ENCODE results near the gene GRID1.

The GRID1 gene

DNA sequence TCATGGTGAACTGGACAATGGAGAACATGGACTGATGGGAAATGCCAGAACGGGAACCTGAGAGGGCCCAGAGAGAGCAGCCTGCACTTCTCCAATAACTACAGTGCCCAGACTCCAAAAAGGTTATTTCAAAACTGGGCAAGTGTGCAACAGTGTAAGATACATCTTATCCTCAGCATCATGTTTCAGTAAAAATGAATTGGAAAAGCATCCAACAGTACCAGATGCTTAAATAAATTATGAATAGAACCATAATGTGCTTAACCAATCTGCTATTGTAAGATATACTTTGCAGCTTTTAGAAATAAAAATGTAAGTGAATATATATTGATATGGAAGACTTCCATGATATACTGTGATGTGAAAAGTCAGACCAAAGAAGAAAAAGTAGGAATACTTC, 303.3 kb downstream of the GRID1 start:
- DNase-seq (ENCODE audit: low read depth): no peak

- no peak for DNase-seq (ENCODE audit: low read depth)
These were observed 303.9 kb downstream of the GRID1 start for GRCh38 chr10:86062647-86063145.

DNA sequence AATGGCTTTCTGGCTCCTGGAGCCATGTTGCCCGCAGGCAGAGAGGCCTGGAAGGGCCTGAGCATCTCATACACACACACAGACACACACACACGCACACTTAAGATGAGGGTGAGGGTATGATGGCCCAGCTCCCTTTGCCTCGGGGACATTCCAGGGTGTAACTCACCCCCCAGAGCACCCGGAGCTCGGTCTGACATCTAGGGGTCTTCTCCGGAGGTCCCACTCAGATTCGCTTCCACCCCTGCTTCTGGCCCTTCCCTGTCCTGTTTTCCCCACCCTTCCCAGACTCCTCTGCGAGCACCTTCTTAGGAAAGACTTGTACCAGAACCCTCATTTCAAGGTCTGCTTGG, 304.4 kb downstream of the GRID1 start:
- no peak for DNase-seq (ENCODE audit: low read depth)

DNA sequence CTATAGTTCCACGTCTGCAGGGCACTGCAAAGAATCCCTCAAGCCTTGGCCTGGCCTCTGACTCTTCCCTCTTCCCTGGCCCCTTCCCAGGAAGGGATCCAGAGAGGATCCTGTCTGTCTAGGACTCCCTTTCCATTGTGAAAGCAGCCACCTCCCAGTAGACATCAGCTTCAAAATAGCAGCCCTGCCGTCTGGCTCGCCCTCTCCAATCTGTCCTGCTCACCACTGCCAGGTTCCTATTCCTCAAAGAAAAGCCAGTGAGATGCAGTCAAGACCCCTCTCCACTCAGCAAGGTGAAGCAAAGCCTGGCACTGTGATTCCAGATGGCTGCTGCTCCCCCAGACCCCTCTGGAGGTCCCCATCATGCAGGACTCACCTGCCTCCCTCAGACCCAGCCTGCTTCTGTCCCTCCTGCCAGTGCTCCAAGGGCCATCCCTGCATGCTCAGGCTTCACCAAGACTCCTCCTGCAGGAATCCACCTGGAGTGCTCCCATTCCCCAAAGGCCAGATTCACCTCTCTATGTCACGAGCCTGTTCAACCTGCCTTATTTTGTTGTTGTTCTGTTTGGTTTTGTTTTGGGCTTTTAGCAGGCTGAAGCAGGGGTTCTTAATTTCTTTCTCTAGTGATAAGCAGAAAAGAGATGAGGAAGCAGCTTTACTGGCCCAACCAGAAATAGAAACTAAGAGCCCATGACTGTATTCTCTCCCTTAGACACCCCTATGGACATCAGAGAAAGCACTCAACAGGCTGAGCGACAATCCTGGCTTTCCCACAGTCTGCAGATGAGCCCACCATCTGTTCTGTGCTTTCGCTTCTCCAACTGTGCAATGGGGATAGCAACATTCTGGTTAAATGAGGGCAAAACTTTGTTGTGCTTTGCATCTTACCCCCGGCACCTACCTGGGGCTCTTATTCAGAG, 305.1 kb downstream of the GRID1 start:
- DNase-seq (ENCODE audit: low read depth): no peak

DNA sequence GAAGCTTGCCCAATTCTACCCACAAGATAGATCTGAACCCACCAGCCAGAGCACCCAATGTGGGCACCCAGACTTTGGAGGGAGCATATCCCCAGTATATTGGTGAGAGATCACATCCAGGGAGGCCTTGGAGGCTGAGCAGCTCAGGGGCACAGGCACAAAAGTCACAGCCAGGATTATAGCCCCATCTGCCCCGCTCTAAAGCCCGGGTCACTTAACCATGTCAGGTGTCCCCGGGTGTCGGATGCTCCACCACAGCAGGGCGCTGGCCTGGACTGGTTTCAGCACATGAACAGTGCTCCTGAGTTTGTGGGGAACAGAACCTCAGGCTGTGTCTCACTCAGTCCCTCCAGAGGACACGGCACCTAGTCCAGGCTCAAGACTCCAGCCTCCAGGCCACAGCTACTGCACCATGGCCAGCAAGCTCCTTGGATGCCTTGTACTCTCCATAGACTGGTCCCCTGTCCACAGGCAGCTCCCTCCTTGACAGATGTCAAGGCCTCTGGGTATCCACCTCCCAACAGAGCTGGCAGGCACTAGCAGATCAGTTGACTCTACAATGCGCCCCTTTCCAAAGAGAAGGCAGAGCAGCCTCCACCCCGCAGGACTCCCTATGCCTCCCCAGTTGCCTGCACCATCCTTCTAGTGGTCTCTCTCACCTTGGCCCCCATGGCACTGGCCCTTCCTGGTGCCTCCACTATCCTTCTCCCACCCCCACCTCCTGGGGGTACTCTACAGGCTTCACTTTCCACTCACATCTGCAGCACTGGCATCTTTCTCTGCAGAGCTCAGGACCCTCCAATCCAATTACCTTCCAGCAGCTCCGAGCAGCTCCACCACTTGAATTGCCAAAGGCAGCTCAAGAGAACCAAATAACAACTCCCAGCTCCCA, 306.0 kb downstream of the GRID1 start:
- DNase-seq (ENCODE audit: low read depth): no peak

- no peak for DNase-seq (ENCODE audit: low read depth)
These were observed 306.7 kb downstream of the GRID1 start for GRCh38 chr10:86059892-86060291.

GRCh38 chr10:86058964-86059363, 307.6 kb downstream of the GRID1 start:
- DNase-seq (ENCODE audit: low read depth): no peak

DNA sequence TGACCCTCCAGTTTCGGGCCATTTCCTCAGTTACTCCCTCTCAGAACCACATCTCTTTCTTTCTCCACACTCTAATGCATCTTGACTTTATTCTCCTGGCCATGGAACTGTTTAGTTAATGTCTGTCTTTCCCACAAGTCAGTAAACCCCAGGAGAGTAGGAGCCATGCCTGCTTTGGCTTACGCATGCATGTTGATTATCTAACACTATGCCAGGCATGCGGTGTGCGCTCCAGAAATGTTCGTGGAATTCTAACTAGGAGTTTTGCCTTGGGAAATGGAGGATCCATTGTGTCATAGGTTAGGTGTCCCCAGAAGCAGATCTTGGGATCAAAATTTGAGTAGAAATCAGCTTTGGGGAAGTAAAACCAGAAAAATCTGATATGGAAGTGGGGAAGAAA, 308.9 kb downstream of the GRID1 start:
- no peak for DNase-seq (ENCODE audit: low read depth)

DNA sequence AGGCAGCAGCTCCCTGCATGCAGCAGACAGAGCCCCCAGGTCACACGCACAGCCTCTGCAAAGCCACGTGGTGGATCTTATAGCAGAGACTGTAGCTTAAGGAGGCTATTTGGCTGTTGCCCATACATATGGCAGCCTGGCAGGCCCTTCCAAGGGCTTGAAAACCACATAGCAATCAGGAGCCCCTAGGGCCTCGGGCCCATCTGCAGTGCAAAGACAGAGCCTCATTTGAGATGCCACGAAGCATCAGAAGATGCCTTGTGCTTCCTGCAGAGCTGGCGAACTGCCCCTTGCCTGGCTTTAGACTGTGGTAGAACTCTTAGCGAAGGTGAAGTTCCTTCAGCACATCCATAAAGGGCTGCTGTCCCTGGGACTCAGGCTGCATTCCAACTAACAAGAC, 309.9 kb downstream of the GRID1 start:
- no peak for DNase-seq (ENCODE audit: low read depth)

- no peak for DNase-seq (ENCODE audit: low read depth)
These were observed 310.7 kb downstream of the GRID1 start for GRCh38 chr10:86055928-86056327.

DNA sequence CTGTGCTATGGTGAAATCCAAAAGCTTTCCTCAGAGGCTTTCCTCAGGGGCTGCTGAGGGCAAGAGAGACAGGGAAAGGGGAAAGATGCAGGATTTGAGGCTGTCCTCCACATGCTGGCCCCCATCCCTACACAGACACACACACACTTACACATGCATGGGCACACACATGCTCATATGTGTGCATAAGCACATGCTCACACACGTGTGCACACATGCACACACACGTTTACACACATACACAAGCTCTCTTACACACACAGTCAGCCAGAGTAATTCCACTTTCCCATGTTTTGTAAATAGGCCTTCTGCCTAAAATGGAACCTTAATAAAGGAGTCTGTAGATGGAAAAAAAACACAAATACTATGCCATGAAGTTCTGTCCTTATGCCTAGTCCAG, 312.9 kb downstream of the GRID1 start:
- no peak for DNase-seq (ENCODE audit: low read depth)

DNA sequence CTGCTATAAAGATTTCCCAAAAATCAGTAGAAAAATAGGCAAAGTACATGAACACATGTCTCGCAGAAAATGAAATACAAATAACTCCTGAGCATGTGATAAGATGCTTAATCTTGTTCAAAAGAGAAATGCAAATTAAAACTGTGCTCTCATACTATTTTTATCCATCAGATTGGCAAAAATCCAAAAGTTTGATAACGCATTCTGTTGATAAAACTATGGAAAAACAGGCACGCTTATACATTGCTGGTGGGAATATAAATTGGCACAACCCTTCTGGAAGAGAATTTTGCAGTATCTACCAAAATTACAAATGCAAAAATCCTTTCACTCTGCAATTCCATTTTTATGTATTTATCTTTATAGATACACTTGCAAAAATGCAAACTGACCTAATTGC, 315.0 kb downstream of the GRID1 start:
- DNase-seq (ENCODE audit: low read depth): no peak

GRCh38 chr10:86049442-86049841, 317.2 kb downstream of the GRID1 start:
- DNase-seq (ENCODE audit: low read depth): no peak

DNA sequence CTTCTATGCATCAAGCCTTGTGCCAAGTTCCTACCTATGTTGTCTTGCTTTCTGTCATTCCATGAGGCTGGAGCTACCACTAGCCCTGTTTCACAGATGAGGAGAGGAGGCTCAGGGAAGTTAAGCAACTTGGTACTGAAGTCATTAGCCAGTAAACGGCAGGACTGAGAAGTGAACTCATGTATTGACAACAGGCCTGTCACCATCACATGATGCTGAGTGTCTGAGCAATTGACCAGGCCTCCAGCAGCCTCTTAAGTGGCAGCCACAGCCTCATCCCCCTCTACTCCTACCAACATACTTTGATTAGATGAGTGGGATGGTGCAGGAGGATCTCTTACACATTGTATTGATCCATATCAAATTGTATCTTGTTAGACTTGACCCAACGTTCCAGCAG, 317.6 kb downstream of the GRID1 start:
- DNase-seq (ENCODE audit: low read depth): no peak

- DNase-seq (ENCODE audit: low read depth): no peak
These were observed 318.0 kb downstream of the GRID1 start for GRCh38 chr10:86048571-86048970.

DNA sequence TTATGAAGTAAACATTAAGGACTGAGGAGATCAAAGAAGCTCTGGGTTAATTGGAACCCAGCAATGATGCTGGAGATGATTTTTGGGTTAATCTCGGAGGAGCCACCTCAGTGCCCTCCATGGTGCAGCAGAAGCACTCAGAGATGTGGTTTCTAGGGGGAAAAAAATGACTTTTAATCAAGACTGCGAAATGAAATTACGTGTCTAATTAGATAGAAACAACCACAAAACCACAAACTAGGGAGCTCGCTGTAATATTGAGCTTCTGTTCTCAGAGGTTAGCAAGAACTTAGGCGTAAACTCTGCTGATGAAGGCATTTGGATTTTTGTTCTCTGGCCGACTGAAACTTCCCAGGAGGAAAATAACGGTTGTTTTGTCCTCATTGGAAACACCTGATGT, 319.0 kb downstream of the GRID1 start:
- no peak for DNase-seq (ENCODE audit: low read depth)

GRCh38 chr10:86046845-86047460, 319.6 kb downstream of the GRID1 start:
- DNase-seq (ENCODE audit: low read depth): no peak

DNA sequence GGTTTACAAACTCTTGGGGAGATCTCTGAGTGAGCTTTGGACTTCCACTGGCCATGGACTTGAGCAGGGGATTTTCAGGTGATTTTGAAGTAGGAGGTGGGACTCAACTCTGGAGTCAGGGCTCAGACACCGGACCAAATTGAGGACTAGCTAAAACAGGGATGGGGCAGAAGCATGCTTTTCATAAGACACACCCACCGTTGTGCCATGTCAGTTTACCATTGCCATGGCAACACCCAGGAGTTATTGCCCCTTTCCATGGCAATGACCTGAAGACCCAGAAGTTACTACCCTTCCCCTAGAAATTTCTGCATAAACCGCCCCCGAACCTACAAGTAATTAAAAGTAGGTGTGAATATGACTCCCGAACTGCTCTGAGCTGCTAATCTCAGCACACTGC, 320.7 kb downstream of the GRID1 start:
- no peak for DNase-seq (ENCODE audit: low read depth)

GRCh38 chr10:86044029-86044428, 322.6 kb downstream of the GRID1 start:
- DNase-seq (ENCODE audit: low read depth): no peak

DNA sequence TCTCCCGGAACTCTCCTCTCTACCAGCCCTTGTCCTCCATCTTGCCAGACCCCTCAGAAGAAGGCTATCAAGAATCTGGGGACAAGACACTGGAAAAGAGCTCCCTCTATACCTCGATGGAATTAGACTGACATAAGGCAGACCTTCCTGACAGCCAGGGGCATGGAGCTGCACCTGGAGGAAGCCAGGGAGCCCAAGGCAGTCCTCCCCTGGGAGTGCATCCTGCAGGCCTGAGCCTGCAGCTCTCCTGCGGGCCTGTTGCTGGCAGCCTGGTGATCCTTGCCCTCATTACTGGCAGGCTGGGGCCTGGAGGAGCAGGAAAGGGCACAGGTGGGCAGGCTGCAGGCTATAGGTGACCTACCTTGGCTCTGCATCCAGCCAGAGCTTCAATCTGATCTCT, 323.4 kb downstream of the GRID1 start:
- DNase-seq (ENCODE audit: low read depth): no peak

DNA sequence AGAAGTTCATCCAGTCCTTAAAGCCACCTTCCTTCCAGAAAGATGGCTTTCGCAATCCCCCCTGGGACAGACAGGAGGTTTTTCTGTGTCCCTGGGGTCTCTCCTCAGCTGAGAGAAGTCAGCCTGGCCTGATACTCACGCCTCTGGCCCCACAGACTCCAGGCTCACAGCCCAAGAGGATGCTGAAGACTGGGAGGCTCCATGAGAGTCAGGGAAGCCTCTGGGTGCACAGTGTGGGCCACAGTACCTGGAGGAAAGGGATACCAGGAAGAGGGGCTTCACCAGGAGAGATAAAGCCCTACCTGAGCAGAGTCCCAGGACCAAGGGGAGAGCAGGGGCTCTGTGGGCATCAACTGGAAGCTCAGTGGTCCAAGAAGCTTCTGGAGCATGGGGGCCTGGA, 324.4 kb downstream of the GRID1 start:
- DNase-seq (ENCODE audit: low read depth): no peak

GRCh38 chr10:86041116-86041515, 325.5 kb downstream of the GRID1 start:
- no peak for DNase-seq (ENCODE audit: low read depth)

GRCh38 chr10:86038371-86038770, 328.2 kb downstream of the GRID1 start:
- no peak for DNase-seq (ENCODE audit: low read depth)
